Measurements from ENCODE around the gene ESM1. TPM values are rescaled to one million over a fixed set of nuclear protein-coding genes. Genes with fewer than 3 reads are reported as not detected.

The ESM1 gene
- total RNA-seq, 4 donors from 2014 or later = not detected

- Histone ChIP-seq H3K27ac (no peak overlapping the region), H3K36me3 (no peaks in the 10 kb centered on the region), H3K4me3 (no peak overlapping the region), H3K27me3 (no peaks in the 10 kb centered on the region), H3K4me1 (no peaks in the 10 kb centered on the region), H3K9me3 (no peaks in the 10 kb centered on the region)
- no peak for DNase-seq
- intact Hi-C loops (cut with DNase I; ENCODE audit: low total_unique reads) (no loop called here), in situ Hi-C loops (cut with MboI; ENCODE audit: low pct_ligation_motif_present in 1 of 4, low pct_unique_long_range_greater_than_20kb in 1 of 4, low sequenced_read_pairs in 3 of 4) (no loop called here)
- TF ChIP-seq EP300 (IDR thresholded peaks at IDR 0.05; ENCODE audit: low read depth) (no peak), POLR2A (IDR thresholded peaks at IDR 0.05) (no peak)
- 50 to 56% methylated on average over 1 of the region's 1 CpG for WGBS, 2 donors (ENCODE audit: low coverage in 1 of 2)
Measured at GRCh38 chr5:54990841-54991258, 5.5 kb upstream of the ESM1 start.

GRCh38 chr5:54988817-54989216, 3.4 kb upstream of the ESM1 start:
- no peak overlapping the region for H3K4me3 ChIP-seq

GRCh38 chr5:54988218-54988617, 2.8 kb upstream of the ESM1 start:
- no peaks in the 10 kb centered on the region for H3K36me3 ChIP-seq
- H3K4me3 ChIP-seq = no peak overlapping the region
- in situ Hi-C loops (cut with MboI; ENCODE audit: low pct_ligation_motif_present in 1 of 4, low pct_unique_long_range_greater_than_20kb in 1 of 4, low sequenced_read_pairs in 3 of 4) = no loop called here
- H3K27ac ChIP-seq = no peak overlapping the region
- intact Hi-C loops (cut with DNase I; ENCODE audit: low total_unique reads) = no loop called here
- no peak for TF ChIP-seq POLR2AphosphoS5 (IDR thresholded peaks at IDR 0.05)
- no peak for TF ChIP-seq EP300 (IDR thresholded peaks at IDR 0.05; ENCODE audit: low read depth)
- TF ChIP-seq POLR2A (IDR thresholded peaks at IDR 0.05) = no peak
- no peak for TF ChIP-seq CTCF (IDR thresholded peaks at IDR 0.05)
- no peaks in the 10 kb centered on the region for H3K9me3 ChIP-seq
- WGBS, 2 donors (ENCODE audit: low coverage in 1 of 2) = 76 to 80% methylated on average over 1 of the region's 1 CpG
- peaks cover 8% of the 10 kb centered on the region for H3K27me3 ChIP-seq
- H3K4me1 ChIP-seq = no peaks in the 10 kb centered on the region
- no peak for DNase-seq

More at GRCh38 chr5:54988817-54989216, 3.4 kb upstream of the ESM1 start:
- intact Hi-C loops (cut with DNase I; ENCODE audit: low total_unique reads) (no loop called here), in situ Hi-C loops (cut with MboI; ENCODE audit: low pct_ligation_motif_present in 1 of 4, low pct_unique_long_range_greater_than_20kb in 1 of 4, low sequenced_read_pairs in 3 of 4) (no loop called here)
- Histone ChIP-seq H3K27me3 (peaks cover 8% of the 10 kb centered on the region), H3K36me3 (no peaks in the 10 kb centered on the region), H3K9me3 (no peaks in the 10 kb centered on the region), H3K4me1 (no peaks in the 10 kb centered on the region), H3K27ac (no peak overlapping the region)
- DNase-seq = no peak
- TF ChIP-seq POLR2A (IDR thresholded peaks at IDR 0.05) (no peak), EP300 (IDR thresholded peaks at IDR 0.05; ENCODE audit: low read depth) (no peak), POLR2AphosphoS5 (IDR thresholded peaks at IDR 0.05) (no peak), CTCF (IDR thresholded peaks at IDR 0.05) (no peak)
- 64 to 100% methylated on average over 1 to 2 of the region's 2 CpGs for WGBS, 2 donors (ENCODE audit: low coverage in 1 of 2)

GRCh38 chr5:54986269-54986654, 869 bp upstream of the ESM1 start:
- no peaks in the 10 kb centered on the region for H3K4me1 ChIP-seq
- no peak overlapping the region for H3K4me3 ChIP-seq
- H3K27me3 ChIP-seq = peaks cover 14% of the 10 kb centered on the region
- H3K9me3 ChIP-seq = no peaks in the 10 kb centered on the region
- no peaks in the 10 kb centered on the region for H3K36me3 ChIP-seq
- intact Hi-C loops (cut with DNase I; ENCODE audit: low total_unique reads) = no loop called here
- DNase-seq = no peak
- no peak for TF ChIP-seq CTCF (IDR thresholded peaks at IDR 0.05)
- TF ChIP-seq POLR2AphosphoS5 (IDR thresholded peaks at IDR 0.05) = no peak
- TF ChIP-seq POLR2A (IDR thresholded peaks at IDR 0.05) = no peak
- TF ChIP-seq EP300 (IDR thresholded peaks at IDR 0.05; ENCODE audit: low read depth) = no peak
- in situ Hi-C loops (cut with MboI; ENCODE audit: low pct_ligation_motif_present in 1 of 4, low pct_unique_long_range_greater_than_20kb in 1 of 4, low sequenced_read_pairs in 3 of 4) = no loop called here
- H3K27ac ChIP-seq = no peak overlapping the region
- WGBS, 2 donors (ENCODE audit: low coverage in 1 of 2) = 80 to 84% methylated on average over 2 to 5 of the region's 5 CpGs

GRCh38 chr5:54981928-54982327, 3.5 kb downstream of the ESM1 start:
- intact Hi-C loops (cut with DNase I; ENCODE audit: low total_unique reads) (no loop called here), in situ Hi-C loops (cut with MboI; ENCODE audit: low pct_ligation_motif_present in 1 of 4, low pct_unique_long_range_greater_than_20kb in 1 of 4, low sequenced_read_pairs in 3 of 4) (no loop called here)
- no peaks in the 10 kb centered on the region for H3K9me3 ChIP-seq
- DNase-seq = no peak
- H3K36me3 ChIP-seq = no peaks in the 10 kb centered on the region
- H3K27ac ChIP-seq = no peak overlapping the region
- H3K4me3 ChIP-seq = no peak overlapping the region
- no peaks in the 10 kb centered on the region for H3K4me1 ChIP-seq
- H3K27me3 ChIP-seq = peaks cover 14% of the 10 kb centered on the region
- TF ChIP-seq POLR2AphosphoS5 (IDR thresholded peaks at IDR 0.05) = no peak
- no peak for TF ChIP-seq EP300 (IDR thresholded peaks at IDR 0.05; ENCODE audit: low read depth)
- TF ChIP-seq CTCF (IDR thresholded peaks at IDR 0.05) = no peak
- no peak for TF ChIP-seq POLR2A (IDR thresholded peaks at IDR 0.05)
- 66% methylated on average over 7 of the region's 7 CpGs; no CpG with 5 or more reads in 1 of the 2 donors for WGBS, 2 donors (ENCODE audit: low coverage in 1 of 2)
